Loucy (cell line): Measurements from ENCODE around the gene OGFOD3.

ENCODE experiments used
- H2AFZ ChIP-seq: fragments of 200-600 bp; sonication (generic); 2 replicates; pipeline ENCODE4 v1.6.0; 2016; ENCODE audit warnings: antibody characterized with exemption, mild to moderate bottlenecking, low read length, moderate library complexity
- H3F3A ChIP-seq: fragments of 200-600 bp; 2 replicates; pipeline ENCODE4 v1.6.0; 2016; ENCODE audit warnings: antibody characterized with exemption, low read depth, mild to moderate bottlenecking
- H3K27me3 ChIP-seq: fragments of 200-600 bp; sonication (generic); 2 replicates; pipeline ENCODE4 v1.6.1; 2014; ENCODE audit warnings: low read length, mild to moderate bottlenecking; ENCODE audit not compliant: insufficient read depth, poor library complexity, severe bottlenecking
- H3K36me3 ChIP-seq: fragments of 200-600 bp; sonication (generic); 2 replicates; pipeline ENCODE4 v1.6.1; 2016; ENCODE audit warnings: low read length; ENCODE audit not compliant: insufficient read depth
- H3K4me1 ChIP-seq: fragments of 200-600 bp; sonication (generic); 2 replicates; pipeline ENCODE4 v1.5.1; 2014; ENCODE audit warnings: low read length, mild to moderate bottlenecking; ENCODE audit not compliant: insufficient read depth, poor library complexity, severe bottlenecking
- H3K4me2 ChIP-seq: fragments of 200-600 bp; sonication (generic); 2 replicates; pipeline ENCODE4 v1.6.0; 2014; ENCODE audit warnings: antibody characterized with exemption, low read length, low read depth, mild to moderate bottlenecking; ENCODE audit not compliant: poor library complexity, severe bottlenecking
- H3K4me3 ChIP-seq: fragments of 200-600 bp; sonication (generic); 2 replicates; pipeline ENCODE4 v1.5.1; 2014; ENCODE audit warnings: low read length, mild to moderate bottlenecking, mixed read lengths; ENCODE audit not compliant: poor library complexity, severe bottlenecking
- H3K79me2 ChIP-seq: fragments of 200-600 bp; sonication (generic); 2 replicates; pipeline ENCODE4 v1.6.1; 2014; ENCODE audit warnings: low read length; ENCODE audit not compliant: insufficient read depth
- H3K9ac ChIP-seq: fragments of 200-600 bp; sonication (generic); 2 replicates; pipeline ENCODE4 v1.6.0; 2014; ENCODE audit warnings: mild to moderate bottlenecking, low read depth, low read length, moderate library complexity; ENCODE audit not compliant: poor library complexity, severe bottlenecking
- H3K9me2 ChIP-seq: fragments of 200-600 bp; sonication (generic); replicated peaks from 2 replicates; pipeline ENCODE4 v1.6.1; 2016; ENCODE audit warnings: low read depth, low read length, mixed read lengths
- H3K9me3 ChIP-seq: fragments of 200-600 bp; sonication (generic); 2 replicates; pipeline ENCODE4 v1.6.1; 2014; ENCODE audit warnings: mild to moderate bottlenecking, antibody characterized with exemption, low read length, low read depth; ENCODE audit not compliant: insufficient read depth
- H4K20me1 ChIP-seq: fragments of 200-600 bp; sonication (generic); 2 replicates; pipeline ENCODE4 v1.6.0; 2014; ENCODE audit warnings: antibody characterized with exemption, low read length, mild to moderate bottlenecking; ENCODE audit not compliant: insufficient read depth, poor library complexity, severe bottlenecking
- CTCF ChIP-seq: fragments of 200-600 bp; sonication (generic); conservative IDR thresholded peaks from 2 replicates; pipeline ENCODE4 v1.5.1; 2014; ENCODE audit warnings: mild to moderate bottlenecking, antibody characterized with exemption, low read length
- EZH2phosphoT487 ChIP-seq: fragments of 200-600 bp; IDR thresholded peaks from 2 replicates; pipeline ENCODE4 v1.6.1; 2018; ENCODE audit warnings: antibody characterized with exemption, mild to moderate bottlenecking, moderate library complexity, borderline replicate concordance

Gene OGFOD3

DNA sequence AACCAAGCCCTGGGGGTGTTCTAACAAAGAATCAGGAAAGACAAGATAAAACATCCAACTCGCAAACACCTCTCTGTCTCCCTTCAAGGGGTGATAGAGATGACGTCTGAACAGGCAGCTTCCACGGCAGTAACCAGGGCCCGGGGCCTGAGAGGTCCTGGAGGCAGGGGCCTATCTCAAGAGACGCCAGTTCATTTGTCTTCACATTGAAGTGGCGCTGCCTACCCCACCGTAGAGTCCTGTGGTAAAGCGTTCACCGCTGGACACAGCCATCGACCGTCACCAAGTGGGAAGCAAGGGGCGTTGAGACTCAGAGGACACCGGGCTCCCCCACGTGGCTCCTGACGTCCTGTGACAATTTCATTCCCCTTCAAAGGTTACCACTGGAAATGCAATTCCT lies 25.4 kb downstream of the OGFOD3 start:
- Histone ChIP-seq H3K9me3 (no peaks in the 10 kb centered on the region), H3K79me2 (no peaks in the 10 kb centered on the region), H3K9ac (no peak overlapping the region), H2AFZ (no peak overlapping the region), H3K36me3 (peaks cover 5% of the 10 kb centered on the region; the same call in 1 of the 2 replicates), H3K9me2 (no peaks in the 10 kb centered on the region), H3F3A (no peaks in the 10 kb centered on the region), H3K4me3 (no peak overlapping the region), H4K20me1 (no peaks in the 10 kb centered on the region), H3K4me2 (no peak overlapping the region), H3K27me3 (no peaks in the 10 kb centered on the region), H3K4me1 (no peaks in the 10 kb centered on the region)
- TF ChIP-seq EZH2phosphoT487, result no peak
- no peak for TF ChIP-seq CTCF

DNA sequence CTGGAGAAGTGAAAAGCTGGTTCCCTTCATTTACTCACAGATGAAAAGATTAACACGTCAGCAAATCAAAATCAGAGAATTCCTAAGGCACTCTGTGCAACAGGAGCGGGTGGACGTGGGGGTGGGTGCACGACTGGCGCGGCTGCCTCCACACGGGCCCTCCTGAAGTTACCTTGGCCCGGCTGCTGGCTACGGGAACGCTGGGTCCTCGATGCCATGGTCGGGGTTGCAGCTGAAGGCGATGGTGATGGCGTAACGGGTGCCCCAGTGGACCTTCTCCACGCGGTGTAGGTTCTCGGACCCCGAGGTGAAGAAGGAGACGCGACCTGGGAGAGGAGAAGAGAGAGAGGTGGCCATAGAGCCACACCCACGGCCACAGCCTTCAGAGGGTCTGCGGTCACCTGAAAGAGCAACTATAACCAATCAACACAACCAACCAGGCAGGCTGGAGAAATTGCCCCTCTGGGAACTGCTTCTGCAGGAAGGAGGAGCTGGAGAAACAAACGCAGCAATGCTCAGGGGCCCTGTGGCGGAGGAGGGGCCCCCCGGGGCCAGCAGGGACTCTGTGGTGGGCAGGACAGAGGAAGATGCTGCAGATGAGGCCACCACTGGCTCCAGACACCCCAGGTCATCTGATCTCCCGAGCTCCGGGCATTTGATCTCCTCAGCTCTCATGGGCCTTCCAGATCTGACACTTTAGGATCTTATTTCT lies 26.0 kb downstream of the OGFOD3 start:
- Histone ChIP-seq H3K27me3 (no peaks in the 10 kb centered on the region), H3F3A (no peaks in the 10 kb centered on the region), H4K20me1 (no peaks in the 10 kb centered on the region), H3K36me3 (peaks cover 5% of the 10 kb centered on the region; the same call in 1 of the 2 replicates), H3K9me2 (no peaks in the 10 kb centered on the region), H3K79me2 (no peaks in the 10 kb centered on the region), H3K4me2 (no peak overlapping the region), H3K4me3 (no peak overlapping the region), H3K4me1 (no peaks in the 10 kb centered on the region), H2AFZ (no peak overlapping the region), H3K9ac (no peak overlapping the region), H3K9me3 (no peaks in the 10 kb centered on the region)
- TF ChIP-seq CTCF (no peak), EZH2phosphoT487 (no peak)

- no peaks in the 10 kb centered on the region for H3K9me3 ChIP-seq
- no peaks in the 10 kb centered on the region for H4K20me1 ChIP-seq
- no peak overlapping the region for H2AFZ ChIP-seq
- no peak overlapping the region for H3K9ac ChIP-seq
- H3K36me3 ChIP-seq, result peaks cover 5% of the 10 kb centered on the region; the same call in 1 of the 2 replicates
- H3K9me2 ChIP-seq, result no peaks in the 10 kb centered on the region
- no peak overlapping the region for H3K4me3 ChIP-seq
- H3K4me1 ChIP-seq, result no peaks in the 10 kb centered on the region
- TF ChIP-seq EZH2phosphoT487 (no peak), CTCF (no peak)
- H3K27me3 ChIP-seq, result no peaks in the 10 kb centered on the region
- no peaks in the 10 kb centered on the region for H3K79me2 ChIP-seq
- no peak overlapping the region for H3K4me2 ChIP-seq
- no peaks in the 10 kb centered on the region for H3F3A ChIP-seq
These were observed 26.8 kb downstream of the OGFOD3 start for GRCh38 chr17:82391496-82392066.
